GM18519 (cell line): Measurements from ENCODE around the gene INKA1.
"Not testable (repeated sequence)": the region's sequence is repeated elsewhere in the genome, so short reads cannot be mapped to it uniquely, and the experiment has no call there.

ENCODE experiments used
- ATAC-seq: cut with Tn5 transposase; IDR thresholded peaks from one replicate; pipeline ENCODE4 v1.9.1; 2021; ENCODE audit warnings: mild to moderate bottlenecking, moderate library complexity; ENCODE audit not compliant: unreplicated experiment, low FRiP score

INKA1 gene

DNA sequence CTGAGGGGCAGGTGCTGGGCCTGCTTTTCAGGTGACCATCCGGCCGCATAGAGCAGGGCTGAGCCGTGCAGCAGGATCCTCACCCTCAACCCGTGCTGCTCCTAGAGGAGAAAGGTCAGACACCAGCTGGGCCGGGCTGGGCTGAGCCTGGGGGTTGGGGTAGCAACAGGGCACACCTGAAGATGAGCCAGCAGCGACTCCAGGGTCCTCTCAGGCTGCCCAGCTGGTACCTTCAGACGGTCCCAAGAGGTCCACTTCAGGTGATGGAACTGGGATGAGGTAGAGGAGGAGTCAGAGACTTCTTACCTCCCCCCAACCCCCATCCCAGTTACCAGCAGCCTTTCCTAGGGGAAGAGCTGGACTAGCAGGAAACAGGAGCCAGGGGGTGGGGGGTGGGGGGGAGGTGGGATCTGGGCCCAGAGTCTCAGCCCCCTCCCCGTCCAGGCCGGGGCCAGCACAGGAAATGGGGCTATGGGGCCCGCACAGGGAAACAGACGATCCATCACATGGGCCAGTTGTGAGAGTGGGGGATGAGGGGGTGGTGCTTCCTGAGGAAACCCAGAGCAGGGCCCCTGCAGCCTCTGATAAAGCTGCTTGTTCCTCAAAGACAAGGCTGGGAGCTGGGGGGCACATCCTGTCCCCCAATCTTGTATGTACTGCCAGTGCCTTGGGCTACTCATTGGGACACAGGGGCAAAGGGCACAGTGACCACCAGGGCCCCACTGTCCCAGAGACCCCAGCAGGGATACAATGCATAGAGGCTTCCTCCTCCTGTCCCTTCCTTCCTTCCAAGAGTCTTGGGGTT is 3.0 kb downstream of the INKA1 start:
- no peak for ATAC-seq

DNA sequence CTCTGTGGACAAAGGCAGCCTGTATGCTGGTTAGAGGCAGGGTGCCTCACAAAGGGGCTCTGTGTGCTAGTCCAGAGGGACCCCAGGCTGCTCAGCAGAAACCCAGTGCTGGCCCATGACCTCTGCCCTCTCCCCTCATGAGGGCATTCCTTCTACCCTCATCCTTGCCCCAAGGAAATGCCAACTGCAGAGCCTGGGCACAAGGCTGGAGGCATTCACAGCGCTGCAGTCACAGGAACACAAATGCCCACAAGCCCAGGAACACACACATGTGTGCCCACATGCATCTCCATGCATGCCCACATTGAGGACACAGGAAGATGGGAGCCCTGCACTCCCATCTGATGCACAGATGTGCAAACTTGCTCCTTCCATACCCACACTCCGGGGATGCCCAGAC is 3.8 kb downstream of the INKA1 start:
- ATAC-seq = no peak

DNA sequence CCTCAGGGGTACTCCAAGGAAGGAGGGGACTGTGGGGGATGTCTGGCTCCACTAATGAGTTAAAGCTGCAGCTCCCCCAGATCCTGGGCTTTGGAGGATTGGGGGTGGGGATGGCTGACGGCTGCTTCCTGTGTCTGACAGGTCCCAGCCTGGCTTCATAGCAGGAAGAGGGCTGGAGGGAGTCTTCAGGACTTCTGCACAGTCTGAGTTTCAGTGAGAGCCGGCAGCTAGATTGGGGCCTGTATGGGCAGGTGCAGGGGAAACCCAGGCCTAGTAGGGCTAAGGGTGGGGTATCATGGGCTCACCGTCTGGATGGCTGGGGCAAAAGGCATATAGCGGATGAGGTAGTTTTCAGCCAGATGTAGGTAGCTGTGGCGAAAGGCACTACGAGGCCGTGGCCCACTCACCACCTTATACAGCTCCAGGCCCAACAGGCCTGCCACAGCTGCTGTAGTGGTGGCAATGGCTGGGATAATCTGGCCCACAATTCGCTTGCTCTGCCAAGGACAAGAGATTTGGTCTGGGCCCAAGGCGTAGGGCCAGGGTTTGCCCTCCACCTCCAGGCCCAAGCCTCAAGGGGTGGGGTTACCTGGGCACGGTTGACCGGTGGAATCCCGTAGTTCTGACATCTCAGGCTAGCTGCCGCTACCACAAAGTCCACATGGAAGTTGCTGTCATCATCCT is 4.5 kb downstream of the INKA1 start:
- no peak for ATAC-seq

DNA sequence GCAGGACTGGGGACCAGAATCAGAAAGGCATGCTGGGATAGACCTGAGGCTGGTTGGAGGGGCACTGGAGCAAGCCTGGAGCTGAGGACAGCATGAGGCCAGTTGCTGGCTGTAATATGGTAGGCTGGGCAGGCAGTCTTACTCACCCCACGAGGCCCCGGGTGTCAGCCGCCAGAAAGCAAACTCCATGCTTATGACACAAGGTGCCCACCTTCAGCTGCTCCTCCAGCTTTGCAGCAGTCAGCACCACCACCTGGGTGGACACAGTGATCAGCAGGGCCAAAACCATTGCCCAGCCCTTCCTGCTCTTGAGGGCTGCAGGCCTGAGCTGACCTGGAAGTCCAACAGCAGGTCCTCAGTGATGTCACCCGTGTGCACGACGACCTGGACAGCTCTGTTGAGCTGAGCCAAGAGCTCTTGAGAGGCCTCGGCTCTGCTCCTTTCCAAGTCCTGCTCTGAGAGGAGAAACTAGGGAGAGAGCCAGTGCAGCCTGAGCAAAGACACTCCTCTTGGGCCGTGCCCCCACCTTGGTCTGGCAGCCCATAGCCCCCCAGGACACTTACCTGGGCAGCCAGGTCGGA is 9.9 kb downstream of the INKA1 start:
- no peak for ATAC-seq

DNA sequence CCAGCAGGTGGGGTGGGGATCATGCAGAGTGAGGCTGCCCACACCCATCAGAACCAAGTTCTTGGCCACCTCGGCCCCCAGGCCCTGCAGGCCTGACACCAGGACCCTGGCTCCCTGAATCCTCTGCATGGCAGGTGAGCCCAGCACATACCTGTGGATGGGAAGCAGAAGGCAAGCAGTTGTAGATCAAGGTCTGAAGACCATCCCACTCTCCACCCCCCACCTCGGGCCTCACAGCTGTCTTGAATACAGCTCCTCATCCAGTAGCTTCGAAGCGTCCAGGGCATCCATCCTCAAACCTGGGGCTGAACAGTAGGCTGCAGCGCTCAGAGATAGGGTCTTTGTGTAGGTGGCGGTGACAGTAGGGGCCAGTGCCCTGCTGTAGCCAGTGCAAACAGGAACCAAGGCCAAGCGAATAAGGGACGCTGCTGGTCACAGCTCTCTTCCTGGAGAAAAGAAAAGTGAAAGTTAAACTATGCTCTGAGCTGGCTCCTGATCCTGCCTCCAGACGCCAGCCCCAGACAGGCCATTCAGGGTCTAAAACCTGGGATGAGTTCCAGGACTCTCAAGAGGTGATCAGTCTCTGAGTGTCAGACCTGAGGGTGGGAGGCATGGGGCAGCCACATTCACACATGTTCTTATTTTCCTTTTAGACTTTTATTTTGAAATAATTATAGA is 10.6 kb downstream of the INKA1 start, which contains the start of gene UBA7:
UBA7 (minus strand) TSS at position 457 of the 678 bp plus-strand sequence; CDS start at position 291, 166 bp downstream.
- ATAC-seq = no peak

DNA sequence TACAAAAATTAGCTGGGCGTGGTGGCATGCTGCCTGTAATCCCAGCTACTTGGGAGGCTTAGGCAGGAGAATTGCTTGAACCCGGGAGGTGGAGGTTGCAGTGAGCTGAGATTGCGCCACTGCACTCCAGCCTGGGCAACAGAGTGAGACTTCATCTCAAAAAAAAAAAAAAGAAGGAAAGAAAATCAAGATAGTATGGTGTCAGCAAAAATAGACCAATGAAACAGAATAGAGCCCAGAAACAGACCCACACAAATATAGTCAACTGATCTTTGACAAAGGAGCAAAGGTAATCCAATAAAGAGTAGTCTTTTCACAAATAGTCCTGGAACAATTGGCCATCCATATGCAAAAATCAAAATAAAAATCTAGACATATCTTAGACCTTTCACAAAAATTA is 20.1 kb downstream of the INKA1 start:
- not testable (repeated sequence) for ATAC-seq

DNA sequence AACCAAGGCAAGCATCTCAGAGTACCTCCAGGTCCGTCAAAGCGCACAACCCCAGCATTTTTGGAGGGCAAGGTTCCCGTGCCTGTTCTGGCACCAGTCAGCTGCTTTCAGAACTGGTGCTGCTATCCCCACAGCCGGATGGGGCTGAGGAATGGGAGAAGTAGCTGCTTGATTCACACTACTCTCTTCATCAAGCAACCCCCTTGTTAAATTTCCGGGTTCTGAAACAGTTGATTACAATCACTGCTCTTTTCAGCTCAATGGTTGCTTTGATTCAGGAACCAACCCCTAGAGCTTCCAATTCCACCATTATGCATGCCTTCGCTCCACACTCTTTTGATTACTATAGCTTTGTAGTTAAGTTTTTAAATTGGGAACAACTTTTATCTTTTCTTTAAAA is 23.0 kb downstream of the INKA1 start:
- ATAC-seq = no peak

DNA sequence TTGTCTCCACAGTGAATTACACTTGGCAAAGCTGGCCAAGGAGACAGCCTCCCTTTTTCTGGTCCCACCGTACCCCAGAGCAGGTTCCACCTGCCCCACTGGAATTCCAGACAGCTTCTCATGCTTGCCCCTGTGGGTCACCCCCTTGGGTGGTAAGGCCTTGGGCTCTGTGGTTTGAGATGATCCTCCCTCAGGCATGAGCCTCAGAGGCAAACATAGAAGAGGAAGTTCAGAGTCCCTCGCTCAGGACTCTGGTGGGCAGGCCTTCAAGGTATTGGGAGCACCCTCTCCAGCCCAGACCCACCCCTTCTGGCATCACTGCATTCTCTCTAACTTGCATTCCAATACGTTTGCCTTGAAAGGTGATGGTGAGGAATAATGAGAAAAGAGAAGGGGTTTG is 28.3 kb downstream of the INKA1 start:
- no peak for ATAC-seq

DNA sequence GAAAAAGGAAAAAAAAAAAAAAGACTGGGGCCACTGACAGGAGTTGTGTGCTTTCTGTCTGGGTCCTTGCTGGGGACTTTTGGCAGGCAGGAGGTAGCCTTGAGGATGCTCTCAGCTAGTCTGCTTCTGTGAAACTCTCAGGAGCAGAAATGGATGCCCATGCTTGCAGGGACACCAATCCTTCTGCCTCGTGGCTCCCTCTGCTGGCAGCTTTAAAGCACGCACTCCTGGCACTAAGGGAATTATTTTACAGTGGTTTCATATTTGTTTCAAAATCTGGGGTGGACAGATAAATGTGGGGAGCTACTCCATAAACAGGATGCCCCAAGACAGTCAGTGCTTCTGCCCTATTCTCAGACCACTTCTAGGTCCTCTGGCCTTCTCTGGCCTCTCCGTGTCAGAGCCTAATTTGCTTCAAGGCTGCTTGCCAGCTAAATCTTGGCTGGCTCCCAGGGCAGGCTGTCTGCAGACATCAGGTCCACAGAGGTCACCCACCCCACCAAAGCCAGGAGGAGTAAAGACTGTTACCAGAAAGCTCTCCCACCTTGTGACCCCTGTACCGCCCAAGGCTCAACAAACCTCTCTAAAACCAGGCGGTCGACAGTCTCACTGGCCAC is 36.2 kb downstream of the INKA1 start:
- no peak for ATAC-seq

DNA sequence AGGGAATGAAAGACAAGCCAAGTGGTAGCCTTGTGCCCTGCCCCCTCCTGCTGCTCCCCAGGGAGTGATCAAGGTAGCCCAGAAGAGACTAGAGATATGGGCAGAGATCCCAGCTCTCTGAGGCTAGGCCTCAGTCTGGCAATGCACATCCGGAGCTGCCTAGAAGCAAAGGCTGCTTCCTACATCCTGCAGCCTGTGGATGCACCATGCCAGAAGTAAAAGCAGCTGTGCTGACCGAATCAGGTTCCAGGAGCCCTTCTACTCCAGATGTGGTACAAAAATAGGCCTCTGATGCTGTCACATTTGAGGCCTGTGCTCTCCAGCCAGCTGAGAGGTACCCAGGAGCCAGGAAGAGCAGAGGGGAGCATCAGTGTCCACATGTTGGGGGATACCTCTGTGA is 37.3 kb downstream of the INKA1 start:
- ATAC-seq = no peak

DNA sequence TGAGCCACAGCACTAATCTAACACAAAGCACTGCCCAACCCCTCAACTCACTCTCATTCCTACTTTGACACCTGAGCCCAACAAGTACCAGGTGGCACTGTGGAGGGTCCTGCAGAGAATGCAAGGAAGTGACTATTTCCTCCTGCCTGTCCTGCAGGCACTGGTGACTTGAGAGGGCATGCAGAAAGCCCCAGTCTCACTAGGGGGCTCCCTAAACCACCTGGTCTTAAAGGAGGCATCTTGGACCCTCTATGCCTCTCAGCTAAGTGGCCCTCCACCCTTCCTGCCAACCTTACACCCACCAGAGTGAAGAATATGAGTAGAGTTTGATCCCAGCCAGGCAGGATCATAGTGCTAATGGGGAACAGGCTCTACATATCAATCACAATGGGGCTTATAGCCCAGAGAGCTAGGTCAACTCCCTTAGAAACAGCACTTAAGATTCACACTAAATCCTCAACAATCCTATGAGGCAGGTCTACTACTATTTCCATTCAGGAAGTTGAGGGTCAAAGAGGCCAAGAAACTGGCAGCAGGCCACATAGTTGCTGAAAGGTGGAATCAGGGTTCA is 38.1 kb downstream of the INKA1 start:
- no peak for ATAC-seq

DNA sequence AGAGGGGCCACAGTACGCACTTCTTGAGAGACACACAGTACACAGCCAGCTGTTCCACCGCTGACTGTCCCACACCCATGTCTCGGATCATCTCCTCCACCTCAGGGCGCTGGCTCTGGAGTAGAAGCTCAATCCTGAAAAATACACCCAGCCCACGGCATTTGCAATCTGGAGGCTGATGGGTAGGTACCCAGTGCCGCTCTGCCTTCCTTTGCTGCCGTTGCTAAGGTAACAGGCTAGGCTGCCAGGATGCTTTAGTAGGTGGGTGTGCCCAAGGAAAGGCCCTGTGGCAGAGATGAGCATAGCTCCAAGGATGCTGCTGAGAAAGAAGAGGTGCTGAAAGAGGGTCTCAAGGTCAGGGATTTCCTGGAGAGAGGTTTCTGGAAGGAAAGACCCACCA is 38.7 kb downstream of the INKA1 start:
- no peak for ATAC-seq

DNA sequence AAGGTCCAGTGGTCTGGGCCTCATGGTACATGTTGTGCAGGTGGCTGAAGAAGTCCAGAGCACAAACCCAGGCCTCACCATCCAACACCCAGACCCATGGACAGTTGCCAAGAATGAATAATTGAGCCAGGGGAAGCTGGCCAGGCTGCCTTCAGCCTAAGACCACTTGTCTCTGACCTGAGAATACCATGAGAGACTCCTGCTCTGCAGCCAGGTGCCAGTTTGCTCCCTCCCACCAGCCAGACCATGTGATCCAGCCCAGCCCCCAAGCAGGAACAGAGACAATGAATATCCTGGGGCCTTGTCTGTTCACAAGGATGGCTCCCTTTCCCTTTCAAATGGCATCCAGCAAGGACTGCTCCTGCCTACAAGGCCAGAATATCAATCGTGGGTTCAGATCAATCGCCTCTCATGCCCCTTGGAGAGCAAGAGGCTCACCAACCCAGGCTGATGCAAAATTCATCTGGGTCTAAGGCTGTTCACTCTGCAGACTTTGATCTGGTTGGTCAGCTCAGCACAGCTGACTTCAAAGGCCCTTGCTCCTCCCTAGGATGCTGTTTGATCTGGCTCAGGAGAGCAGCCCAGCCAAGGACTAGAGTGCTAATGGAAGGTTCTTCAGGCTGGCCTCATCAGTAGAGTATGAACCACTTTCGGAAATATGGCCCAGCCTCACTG is 39.9 kb downstream of the INKA1 start:
- ATAC-seq = no peak

DNA sequence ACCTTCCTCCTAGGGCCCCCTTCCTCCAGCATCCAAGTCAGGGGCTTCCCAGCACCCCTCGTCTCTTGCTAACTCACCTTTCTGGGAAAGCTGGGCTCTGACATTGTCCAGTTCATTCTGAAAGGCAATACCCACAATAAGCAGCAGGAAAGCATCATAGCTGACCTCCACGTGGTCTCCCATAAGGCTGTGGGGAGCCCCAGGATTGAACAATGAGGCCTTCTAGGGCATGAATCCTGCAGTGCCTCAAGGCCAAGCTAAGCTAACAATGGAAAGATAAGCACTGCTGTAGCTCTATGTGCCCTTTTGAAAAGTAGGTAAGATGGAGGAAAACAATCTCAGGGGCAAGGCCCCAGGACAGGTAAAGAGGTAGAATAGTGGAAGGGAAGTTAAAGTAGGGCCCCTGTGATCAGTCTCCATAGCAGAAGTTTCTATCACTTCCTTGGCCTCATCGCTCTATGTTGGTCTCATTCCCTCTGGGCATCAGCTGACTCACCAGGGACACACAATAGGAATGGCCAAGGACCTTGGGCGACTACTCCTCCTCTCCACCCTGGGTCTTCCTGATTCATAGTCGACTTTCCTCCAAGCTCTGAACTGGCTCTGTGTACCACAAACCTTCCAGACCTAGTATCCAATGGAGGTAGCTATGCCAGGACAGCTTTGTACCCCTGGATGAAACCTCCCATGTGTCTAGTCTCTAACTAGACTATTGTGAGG is 41.6 kb downstream of the INKA1 start:
- no peak for ATAC-seq

DNA sequence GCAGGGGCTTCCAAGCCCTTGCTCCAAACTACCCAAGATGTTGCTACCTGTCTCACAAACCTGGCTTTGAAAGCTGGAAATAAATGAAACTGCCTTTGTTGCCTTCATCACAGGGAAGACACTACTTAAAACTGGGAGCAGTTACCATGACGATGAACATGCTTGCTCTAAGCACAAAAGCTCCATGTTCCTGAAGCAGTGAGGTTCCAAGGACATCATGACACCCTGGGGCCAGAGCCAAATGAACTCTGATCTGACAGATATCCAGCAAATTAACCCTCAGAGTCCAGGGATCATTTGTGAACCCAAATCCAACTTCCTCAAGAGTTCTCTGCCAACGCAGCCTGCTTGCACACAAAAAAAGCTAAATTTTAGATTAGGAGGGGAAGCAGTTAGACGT is 42.6 kb downstream of the INKA1 start:
- no peak for ATAC-seq
